Type B pancreatic cell (in vitro differentiated cells): ENCODE data around the gene TAOK2. TPM values are rescaled to one million over a fixed set of nuclear protein-coding genes. Genes with fewer than 3 reads are reported as not detected.
A peak's percentile ranks its signal among the peaks of the same experiment; 100 is the strongest.

ENCODE experiments used
- DNase-seq: peaks from one replicate; pipeline ENCODE4 v3.0.0; 2021; ENCODE audit warnings: mixed read lengths; ENCODE audit not compliant: unreplicated experiment; ENCODE audit errors: extremely low spot score
- H3K27ac Mint-ChIP-seq: 2 replicates; pipeline ENCODE4 v1.8.0; 2021; ENCODE audit warnings: mild to moderate bottlenecking, mixed read lengths
- H3K27me3 Mint-ChIP-seq: 2 replicates; pipeline ENCODE4 v1.8.0; 2021; ENCODE audit warnings: mixed read lengths
- H3K36me3 Mint-ChIP-seq: 2 replicates; pipeline ENCODE4 v1.8.0; 2021; ENCODE audit warnings: mixed read lengths
- H3K4me1 Mint-ChIP-seq: one replicate; pipeline ENCODE4 v1.8.0; 2021; ENCODE audit warnings: mixed read lengths; ENCODE audit not compliant: unreplicated experiment
- H3K4me3 Mint-ChIP-seq: 2 replicates; pipeline ENCODE4 v1.8.0; 2021; ENCODE audit warnings: mild to moderate bottlenecking, mixed read lengths
- H3K9me3 Mint-ChIP-seq: 2 replicates; pipeline ENCODE4 v1.8.0; 2021; ENCODE audit warnings: mixed read lengths
- total RNA-seq: library from RNA; stranded (reverse); gene quantifications from 2 replicates; pipeline ENCODE4 v1.2.1, GENCODE V29; 2021; ENCODE audit warnings: low replicate concordance
- TF ChIP-seq, protein P1 (sequence below): fragments of 200-600 bp; sonication (generic); conservative IDR thresholded peaks from 2 replicates; pipeline ENCODE4 v1.5.0; 2021; ENCODE audit warnings: antibody characterized with exemption, mild to moderate bottlenecking

The TAOK2 gene
- total RNA-seq, 1 donor from 2014 or later = 52.4 TPM

DNA sequence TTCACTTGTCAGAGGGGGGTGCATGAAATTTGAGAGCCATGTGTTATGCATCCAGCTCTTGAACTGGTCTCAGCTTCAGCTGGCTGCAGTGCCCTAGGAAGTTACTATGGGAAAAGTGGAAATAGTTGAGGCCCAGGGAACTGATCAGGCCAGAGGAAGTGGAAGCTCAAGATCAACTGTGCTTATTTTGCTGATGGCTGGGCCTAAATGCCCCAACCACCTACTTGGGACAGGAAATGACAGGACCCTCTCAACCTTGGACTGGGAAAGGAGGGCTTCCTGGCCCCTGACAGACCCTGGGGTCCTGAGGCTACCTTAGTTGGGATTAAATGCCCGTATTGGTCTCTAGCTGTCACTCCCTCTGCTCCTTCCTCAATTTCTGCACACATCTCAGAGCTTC, 1.2 kb upstream of the TAOK2 start:
- Mint-ChIP-seq H3K4me3 (no peak overlapping the region), H3K27ac (no peak overlapping the region), H3K27me3 (no peaks in the 10 kb centered on the region), H3K9me3 (peaks cover 5% of the 10 kb centered on the region), H3K4me1 (peaks cover 29% of the 10 kb centered on the region), H3K36me3 (peaks cover 28% of the 10 kb centered on the region)
- TF ChIP-seq, protein P1, sequence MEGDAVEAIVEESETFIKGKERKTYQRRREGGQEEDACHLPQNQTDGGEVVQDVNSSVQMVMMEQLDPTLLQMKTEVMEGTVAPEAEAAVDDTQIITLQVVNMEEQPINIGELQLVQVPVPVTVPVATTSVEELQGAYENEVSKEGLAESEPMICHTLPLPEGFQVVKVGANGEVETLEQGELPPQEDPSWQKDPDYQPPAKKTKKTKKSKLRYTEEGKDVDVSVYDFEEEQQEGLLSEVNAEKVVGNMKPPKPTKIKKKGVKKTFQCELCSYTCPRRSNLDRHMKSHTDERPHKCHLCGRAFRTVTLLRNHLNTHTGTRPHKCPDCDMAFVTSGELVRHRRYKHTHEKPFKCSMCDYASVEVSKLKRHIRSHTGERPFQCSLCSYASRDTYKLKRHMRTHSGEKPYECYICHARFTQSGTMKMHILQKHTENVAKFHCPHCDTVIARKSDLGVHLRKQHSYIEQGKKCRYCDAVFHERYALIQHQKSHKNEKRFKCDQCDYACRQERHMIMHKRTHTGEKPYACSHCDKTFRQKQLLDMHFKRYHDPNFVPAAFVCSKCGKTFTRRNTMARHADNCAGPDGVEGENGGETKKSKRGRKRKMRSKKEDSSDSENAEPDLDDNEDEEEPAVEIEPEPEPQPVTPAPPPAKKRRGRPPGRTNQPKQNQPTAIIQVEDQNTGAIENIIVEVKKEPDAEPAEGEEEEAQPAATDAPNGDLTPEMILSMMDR = no peak
- DNase-seq = no peak

DNA sequence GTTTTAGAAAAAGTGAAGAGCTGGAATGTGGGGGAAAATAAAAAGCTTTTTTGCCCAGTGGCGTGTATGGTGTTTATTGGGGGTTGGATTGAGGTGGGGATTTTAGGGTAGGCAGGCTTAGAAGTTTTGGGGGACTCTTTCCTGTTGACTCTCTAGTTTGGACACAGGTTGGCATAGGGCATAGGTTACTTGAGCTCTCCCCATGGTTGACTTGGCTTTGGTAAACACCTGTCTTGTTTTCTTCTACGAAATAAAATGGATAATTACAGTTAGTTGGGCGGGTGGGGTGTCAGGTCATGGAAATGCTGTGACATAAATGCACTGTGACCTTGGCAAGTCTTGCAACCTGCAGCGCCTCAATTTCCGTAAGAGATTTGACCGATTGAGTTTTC, 680 bp upstream of the TAOK2 start:
- H3K27me3 Mint-ChIP-seq = no peaks in the 10 kb centered on the region
- peak overlapping the region; percentile 73 for H3K27ac Mint-ChIP-seq
- no peak for DNase-seq
- H3K36me3 Mint-ChIP-seq = peaks cover 28% of the 10 kb centered on the region
- peaks cover 5% of the 10 kb centered on the region for H3K9me3 Mint-ChIP-seq
- H3K4me3 Mint-ChIP-seq = peak overlapping the region; percentile 93
- peaks cover 29% of the 10 kb centered on the region for H3K4me1 Mint-ChIP-seq
- TF ChIP-seq, protein P1 = no peak

DNA sequence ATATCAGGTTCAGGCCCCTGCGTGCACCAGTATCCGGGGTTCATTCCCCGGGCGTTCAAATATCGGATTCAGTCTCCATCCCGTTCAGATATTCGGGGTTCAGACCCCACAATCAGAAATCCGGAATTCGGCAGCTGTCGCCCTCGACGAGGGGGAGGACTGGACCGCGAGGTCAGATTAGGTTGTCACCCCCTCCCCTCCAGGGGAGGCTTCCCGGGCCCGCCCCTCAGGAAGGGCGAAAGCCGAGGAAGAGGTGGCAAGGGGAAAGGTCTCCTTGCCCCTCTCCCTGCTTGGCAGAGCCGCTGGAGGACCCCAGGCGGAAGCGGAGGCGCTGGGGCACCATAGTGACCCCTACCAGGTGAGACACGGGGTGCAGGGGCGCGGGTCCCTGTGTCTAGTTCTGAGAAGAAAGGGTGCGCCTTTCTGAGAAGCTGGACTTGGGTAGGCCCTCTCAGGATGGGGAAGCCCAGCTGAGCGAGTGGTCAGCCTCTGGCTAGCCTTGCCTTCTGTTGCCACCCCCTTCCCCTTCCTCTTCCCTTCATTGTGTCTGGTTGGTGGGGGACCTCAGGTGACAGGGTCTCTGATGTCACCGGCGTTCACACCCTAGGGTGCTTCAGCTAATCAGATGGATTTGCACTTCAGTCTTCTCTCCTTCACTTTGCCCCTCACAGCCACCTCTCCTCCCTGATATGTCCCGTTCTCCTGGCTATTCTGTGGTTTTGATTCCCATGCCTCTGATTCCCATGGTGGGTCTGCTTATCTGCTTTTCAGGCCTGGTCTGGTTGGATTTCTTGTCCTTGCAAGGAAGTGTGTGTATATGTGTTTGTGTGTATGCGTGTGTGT, 844 bp downstream of the TAOK2 start:
- Mint-ChIP-seq H3K27ac (peak overlapping the region; percentile 80), H3K9me3 (peaks cover 5% of the 10 kb centered on the region), H3K27me3 (no peaks in the 10 kb centered on the region), H3K4me1 (peaks cover 25% of the 10 kb centered on the region), H3K36me3 (peaks cover 23% of the 10 kb centered on the region), H3K4me3 (peak overlapping the region; percentile 93)
- no peak for DNase-seq
- TF ChIP-seq, protein P1 = no peak

DNA sequence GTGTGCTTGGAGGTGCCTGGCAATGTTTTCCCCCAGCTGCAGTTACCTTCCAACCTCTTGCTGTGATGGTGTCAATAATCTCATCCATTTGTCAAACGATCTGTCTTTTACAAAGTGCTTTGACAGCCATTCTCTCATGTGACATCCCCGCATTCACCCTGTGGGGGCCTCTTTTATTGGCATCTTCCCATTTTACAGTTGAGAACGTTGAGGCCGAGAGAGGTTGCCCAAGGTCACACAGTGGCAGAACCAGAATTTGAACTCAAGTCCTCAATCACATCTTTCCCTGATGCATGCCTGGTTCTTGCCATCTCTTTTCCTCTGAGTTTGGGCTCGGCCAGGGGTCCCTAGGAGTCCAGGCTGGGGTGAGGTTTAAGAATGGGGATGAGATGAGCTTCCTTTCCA, 1.5 kb downstream of the TAOK2 start:
- TF ChIP-seq, protein P1 = no peak

DNA sequence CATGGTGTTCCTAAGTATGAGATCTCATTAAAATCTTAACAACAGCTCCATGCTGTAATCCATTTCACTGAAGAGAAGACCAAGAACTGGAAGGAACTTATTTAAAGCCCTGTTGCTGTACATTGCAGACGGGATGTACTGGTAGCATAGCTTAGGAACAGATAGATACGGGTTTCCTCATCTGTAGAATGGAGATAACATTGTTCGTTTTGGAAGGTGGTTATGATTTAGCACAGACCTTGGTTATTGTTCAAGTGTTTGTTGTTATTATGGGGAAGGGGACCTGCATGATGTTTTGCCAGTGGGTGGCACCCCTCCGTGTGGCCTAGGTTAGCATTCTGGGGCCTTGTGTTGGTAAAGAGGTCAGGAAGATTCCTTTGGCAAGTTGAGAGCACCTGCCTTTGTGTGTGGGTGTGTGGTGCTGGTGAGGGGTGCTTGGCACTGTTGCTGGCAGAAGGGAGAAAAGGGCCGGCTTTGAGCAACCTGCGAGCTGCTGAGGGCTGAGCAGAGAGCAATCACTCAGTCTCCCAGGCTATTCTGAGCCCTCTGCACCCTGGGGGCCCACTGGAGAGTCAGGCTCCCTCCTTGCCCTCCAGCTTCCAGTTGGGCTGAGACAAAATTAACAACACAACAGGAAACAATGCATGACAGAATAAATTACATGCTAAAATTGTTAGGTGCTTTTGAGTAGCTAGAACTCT, 2.3 kb downstream of the TAOK2 start:
- peak overlapping the region; percentile 93 for H3K4me3 Mint-ChIP-seq
- no peaks in the 10 kb centered on the region for H3K27me3 Mint-ChIP-seq
- DNase-seq = no peak
- TF ChIP-seq, protein P1 = no peak
- peaks cover 22% of the 10 kb centered on the region for H3K36me3 Mint-ChIP-seq
- H3K4me1 Mint-ChIP-seq = peaks cover 25% of the 10 kb centered on the region
- peak overlapping the region; percentile 73 for H3K27ac Mint-ChIP-seq
- peaks cover 5% of the 10 kb centered on the region for H3K9me3 Mint-ChIP-seq

More for the DNA sequence above, 1.5 kb downstream of the TAOK2 start:
- no peak for DNase-seq
- Mint-ChIP-seq H3K4me1 (peaks cover 25% of the 10 kb centered on the region), H3K27ac (peak overlapping the region; percentile 80), H3K9me3 (peaks cover 5% of the 10 kb centered on the region), H3K4me3 (peak overlapping the region; percentile 93), H3K36me3 (peaks cover 22% of the 10 kb centered on the region), H3K27me3 (no peaks in the 10 kb centered on the region)
